GM18909 (cell line): ENCODE data around the gene SACM1L.
"Not testable (repeated sequence)": the region's sequence is repeated elsewhere in the genome, so short reads cannot be mapped to it uniquely, and the experiment has no call there.

ENCODE experiments used
- ATAC-seq: cut with Tn5 transposase; IDR thresholded peaks from one replicate; pipeline ENCODE4 v1.9.1; 2021; ENCODE audit warnings: mild to moderate bottlenecking; ENCODE audit not compliant: unreplicated experiment, poor library complexity

The SACM1L gene

DNA sequence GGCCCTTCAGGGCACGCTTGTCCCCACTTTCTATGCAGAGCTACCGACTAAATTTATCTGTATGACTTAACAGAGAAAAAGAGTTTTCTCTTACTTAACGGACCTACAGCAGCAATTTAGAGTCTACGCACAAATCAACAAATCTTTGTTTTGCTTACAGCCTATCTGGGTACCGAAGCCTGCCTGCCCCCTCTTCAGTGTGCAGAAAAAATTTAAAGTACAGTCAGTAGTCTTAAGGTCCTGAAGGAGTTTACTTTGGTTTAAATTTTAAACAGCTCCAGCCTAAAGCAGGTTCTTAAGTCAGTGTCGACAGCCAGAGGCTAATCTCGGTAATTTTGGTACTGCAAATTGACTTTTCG lies 570 bp downstream of the SACM1L start:
- ATAC-seq, result no peak

DNA sequence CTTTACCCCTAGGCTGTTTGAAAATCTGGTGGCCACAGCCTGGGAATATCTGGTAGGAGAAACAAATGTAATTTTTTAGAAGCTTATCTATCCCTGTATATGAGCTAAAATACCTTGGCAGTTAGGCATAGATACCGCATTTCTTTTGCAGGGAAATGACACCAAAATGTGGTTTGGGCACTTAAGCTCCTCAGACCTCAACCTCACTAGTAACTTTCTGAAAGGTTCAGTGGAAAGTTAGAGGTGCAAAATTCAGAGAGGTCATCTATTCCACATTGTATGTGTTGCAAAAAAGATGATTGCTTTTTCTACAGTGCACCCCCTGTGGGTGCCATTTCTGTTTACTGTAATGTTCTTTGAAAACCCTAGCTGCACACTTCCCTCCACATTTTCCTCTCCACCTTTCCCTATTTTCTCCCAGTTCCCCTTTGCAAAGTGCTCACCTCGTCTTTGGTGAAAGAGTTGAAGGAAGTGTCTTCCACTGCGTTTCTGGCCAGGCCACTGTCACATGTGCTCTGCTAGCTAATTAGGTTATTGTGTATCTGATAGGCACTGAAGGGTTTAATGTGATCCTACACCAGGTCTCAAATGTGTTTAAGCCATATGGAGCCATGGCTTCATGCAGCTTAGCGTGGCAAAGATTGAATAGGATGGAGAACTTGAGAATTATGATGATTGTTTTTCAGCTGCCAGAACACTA lies 1.3 kb downstream of the SACM1L start:
- ATAC-seq, result no peak

GRCh38 chr3:45691842-45692241 lies 2.6 kb downstream of the SACM1L start:
- ATAC-seq, result no peak

DNA sequence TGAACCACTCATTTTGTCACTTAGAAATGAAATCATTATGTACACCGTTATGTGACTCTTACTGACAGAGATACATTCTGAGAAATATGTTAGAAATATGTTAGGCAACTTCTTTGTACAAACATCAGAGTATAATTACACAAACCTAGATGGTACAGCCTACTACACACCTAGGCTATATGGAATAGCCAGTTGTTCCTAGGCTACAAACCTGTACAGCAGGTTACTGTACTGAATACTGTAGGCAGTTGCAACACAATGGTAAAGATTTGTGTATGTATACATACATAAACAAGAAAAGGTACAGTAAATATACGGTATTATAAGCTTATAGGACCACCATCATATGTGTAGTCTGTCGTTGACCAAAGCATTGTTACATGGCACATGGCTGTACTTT lies 3.7 kb downstream of the SACM1L start:
- ATAC-seq, result no peak

- no peak for ATAC-seq
These were observed 4.8 kb downstream of the SACM1L start for GRCh38 chr3:45693941-45694521.

GRCh38 chr3:45695166-45695565 lies 6.0 kb downstream of the SACM1L start:
- ATAC-seq, result not testable (repeated sequence)

DNA sequence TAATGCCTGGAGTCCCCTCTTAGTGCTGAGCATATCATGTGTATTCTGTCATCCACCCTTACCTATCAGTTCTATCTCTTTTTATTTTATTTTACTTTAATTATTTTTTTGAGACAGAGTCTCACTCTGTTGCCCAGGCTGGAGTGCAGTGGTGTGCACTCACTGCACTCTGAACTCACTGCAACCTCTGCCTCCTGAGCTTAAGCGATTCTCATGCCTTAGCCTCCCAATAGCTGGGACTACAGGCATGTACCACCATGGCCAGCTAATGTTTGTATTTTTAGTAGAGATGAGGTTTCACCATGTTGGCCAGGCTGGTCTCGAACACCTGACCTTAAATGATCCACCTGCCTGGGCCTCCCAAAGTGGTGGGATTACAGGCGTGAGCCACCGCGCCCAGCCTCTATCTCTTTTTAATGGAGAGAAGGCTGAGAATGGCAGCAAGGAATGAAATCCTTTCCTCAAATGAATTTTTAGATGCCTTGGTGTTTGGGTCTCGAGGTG lies 11.4 kb downstream of the SACM1L start:
- ATAC-seq, result no peak

- ATAC-seq, result no peak
These were observed 12.1 kb downstream of the SACM1L start for GRCh38 chr3:45701172-45701867.

GRCh38 chr3:45704301-45704943 lies 15.2 kb downstream of the SACM1L start:
- no peak for ATAC-seq

GRCh38 chr3:45705839-45706808 lies 16.9 kb downstream of the SACM1L start:
- no peak for ATAC-seq

DNA sequence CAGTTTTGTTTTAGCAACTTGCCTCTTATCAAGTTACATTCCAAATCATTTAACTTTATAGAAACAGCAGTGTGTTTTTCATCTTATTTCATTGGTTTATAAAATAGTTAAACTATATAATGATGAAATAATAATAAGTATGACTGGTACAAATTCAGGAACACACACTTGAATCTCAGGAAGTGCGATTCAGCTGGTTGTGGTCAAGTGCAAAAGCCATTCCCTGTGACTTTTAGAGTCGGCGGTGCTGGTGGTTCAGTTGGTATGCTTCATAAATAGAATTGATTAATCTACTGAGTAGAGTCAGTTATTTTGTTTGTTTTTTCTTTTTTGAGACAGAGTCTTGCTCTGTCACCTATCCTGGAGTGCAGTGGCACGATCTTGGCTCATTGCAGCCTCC lies 22.7 kb downstream of the SACM1L start:
- no peak for ATAC-seq

DNA sequence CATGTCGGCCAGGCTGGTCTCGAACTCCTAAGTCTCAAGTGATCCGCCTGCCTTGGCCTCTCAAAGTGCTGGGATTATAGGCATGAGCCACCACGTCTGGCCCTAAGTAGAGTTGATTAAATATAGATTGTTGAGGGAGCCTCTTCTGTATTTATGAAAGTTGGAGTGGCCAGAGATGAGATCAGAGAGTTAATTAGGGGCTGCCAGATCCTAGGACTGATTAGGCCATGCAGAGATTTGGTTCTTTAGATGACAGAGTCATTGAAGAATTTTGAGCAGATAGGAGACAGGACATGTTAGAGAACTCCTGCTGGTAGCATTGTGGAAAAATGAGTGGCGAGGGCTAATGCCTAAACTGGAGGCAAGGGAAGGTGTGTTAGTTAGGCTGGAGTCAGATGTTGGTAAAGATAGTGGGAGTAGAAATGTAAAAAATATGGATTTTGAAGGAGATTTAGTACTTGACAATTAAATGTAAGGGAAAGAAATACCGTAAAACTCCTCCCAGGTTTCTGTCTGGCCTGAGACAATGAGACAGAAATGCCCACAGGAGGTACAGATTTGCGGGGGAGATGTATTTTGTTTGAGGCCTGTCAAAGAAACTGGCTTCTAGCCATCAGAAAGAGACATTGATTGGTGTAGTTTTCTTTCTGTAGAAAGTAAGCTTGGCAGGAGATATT lies 23.4 kb downstream of the SACM1L start:
- ATAC-seq, result no peak

DNA sequence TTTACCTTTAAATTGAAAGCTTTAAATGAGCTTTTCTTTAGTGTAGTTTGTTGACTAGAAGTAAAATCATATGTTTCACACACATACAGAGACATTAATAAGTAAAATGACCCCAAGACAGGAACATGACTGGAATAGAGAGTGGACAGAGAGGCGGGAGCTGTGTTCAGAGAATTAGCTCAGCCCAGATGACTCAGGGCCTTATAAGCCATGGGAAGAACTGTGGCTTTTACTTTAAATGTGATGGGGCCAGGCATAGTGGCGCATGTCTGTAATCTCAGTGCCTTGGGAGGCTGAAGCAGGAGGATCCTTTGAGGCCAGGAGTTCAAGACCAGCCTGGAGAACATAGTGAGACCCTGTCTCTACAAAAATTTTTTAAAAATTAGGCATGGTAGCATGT lies 26.7 kb downstream of the SACM1L start:
- no peak for ATAC-seq

- no peak for ATAC-seq
These were observed 27.7 kb downstream of the SACM1L start for GRCh38 chr3:45716790-45717336.

- no peak for ATAC-seq
These were observed 30.7 kb downstream of the SACM1L start for GRCh38 chr3:45719655-45720487.

GRCh38 chr3:45724911-45725310 lies 35.7 kb downstream of the SACM1L start:
- ATAC-seq, result no peak

DNA sequence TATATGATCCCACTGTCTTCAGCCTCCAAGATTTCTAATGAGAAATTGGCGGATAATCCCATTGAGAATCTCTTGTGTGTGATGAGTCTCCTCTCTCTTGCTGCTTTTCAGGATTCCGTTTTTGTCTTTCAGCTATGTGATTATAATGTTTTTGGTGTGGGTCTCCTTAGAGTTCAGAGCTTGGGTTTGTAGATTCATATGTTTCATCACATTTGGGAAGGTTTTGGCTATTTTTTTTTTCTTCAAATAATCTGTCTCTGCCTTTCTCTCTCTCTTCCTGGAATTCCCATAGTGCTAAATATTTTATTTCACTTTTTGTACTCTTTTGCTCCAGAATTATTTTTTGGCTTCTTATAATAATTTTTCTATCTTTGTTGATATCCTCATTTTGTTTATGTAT lies 40.4 kb downstream of the SACM1L start:
- ATAC-seq, result no peak

- ATAC-seq, result no peak
These were observed 41.4 kb downstream of the SACM1L start for GRCh38 chr3:45730409-45731154.
